Retina (tissue), 1 donor: ENCODE measurements around the gene ELL.

Experiments used
- DNase-seq: peaks from one replicate; pipeline ENCODE4 v3.0.0-alpha.2; 2016

Gene ELL

GRCh38 chr19:18431351-18432197 lies 90.3 kb downstream of the ELL start:
- peak; percentile 59 for DNase-seq

- DNase-seq, result no peak
These were observed 91.3 kb downstream of the ELL start for GRCh38 chr19:18430417-18431144.

GRCh38 chr19:18429717-18430416 lies 92.0 kb downstream of the ELL start:
- no peak for DNase-seq

GRCh38 chr19:18428787-18429674 lies 92.8 kb downstream of the ELL start:
- DNase-seq, result peak; percentile 98

GRCh38 chr19:18428173-18428786 lies 93.6 kb downstream of the ELL start:
- DNase-seq, result no peak

GRCh38 chr19:18427743-18428113 lies 94.1 kb downstream of the ELL start:
- DNase-seq, result no peak

- DNase-seq, result no peak
These were observed 94.7 kb downstream of the ELL start for GRCh38 chr19:18427080-18427742.

GRCh38 chr19:18426416-18426767 lies 95.5 kb downstream of the ELL start:
- DNase-seq, result no peak

- no peak for DNase-seq
These were observed 96.1 kb downstream of the ELL start for GRCh38 chr19:18425515-18426415.

GRCh38 chr19:18424890-18425514 lies 96.9 kb downstream of the ELL start:
- no peak for DNase-seq

- no peak for DNase-seq
These were observed 97.6 kb downstream of the ELL start for GRCh38 chr19:18424122-18424889.

- DNase-seq, result no peak
These were observed 98.4 kb downstream of the ELL start for GRCh38 chr19:18423258-18424020.

- peak; percentile 32 for DNase-seq
These were observed 99.2 kb downstream of the ELL start for GRCh38 chr19:18422530-18423191.

- peak; percentile 9 for DNase-seq
These were observed 100.4 kb downstream of the ELL start for GRCh38 chr19:18421371-18421959.

GRCh38 chr19:18420930-18421329 lies 100.9 kb downstream of the ELL start:
- DNase-seq, result peak; percentile 17

GRCh38 chr19:18419699-18420460 lies 102.0 kb downstream of the ELL start:
- peak; percentile 72 for DNase-seq
